ENCODE measurements around the gene APOF. TPM values are rescaled to one million over a fixed set of nuclear protein-coding genes. Genes with fewer than 3 reads are reported as not detected.
"Not testable (repeated sequence)": the region's sequence is repeated elsewhere in the genome, so short reads cannot be mapped to it uniquely, and the experiment has no call there.

The APOF gene
- total RNA-seq, 1 experiment from 2014 or later: not detected

- no peaks in the 10 kb centered on the region for H3K4me1 ChIP-seq (replicated peaks)
- DNase-seq (ENCODE audit: low read depth in 1 of 2, low spot score in 2 of 2): no peak
- H3K4me3 ChIP-seq: no peak overlapping the region
- no peak overlapping the region for H3K27ac ChIP-seq
- no peaks in the 10 kb centered on the region for H3K27me3 ChIP-seq (replicated peaks)
- peaks cover 91% of the 10 kb centered on the region for H3K36me3 ChIP-seq
- H3K9me3 ChIP-seq (replicated peaks): no peaks in the 10 kb centered on the region
These were observed 12.0 kb downstream of the APOF start for GRCh38 chr12:56350662-56351061.

- Histone ChIP-seq H3K4me1 (replicated peaks) (no peaks in the 10 kb centered on the region), H3K36me3 (peaks cover 83% of the 10 kb centered on the region), H3K27ac (no peak overlapping the region), H3K27me3 (replicated peaks) (no peaks in the 10 kb centered on the region), H3K4me3 (no peak overlapping the region), H3K9me3 (replicated peaks) (no peaks in the 10 kb centered on the region)
- DNase-seq (ENCODE audit: low read depth in 1 of 2, low spot score in 2 of 2): no peak
These were observed 13.9 kb downstream of the APOF start for GRCh38 chr12:56348776-56349175.

GRCh38 chr12:56347255-56347654 is 15.4 kb downstream of the APOF start:
- DNase-seq (ENCODE audit: low read depth in 1 of 2, low spot score in 2 of 2); H3K4me3 ChIP-seq; H3K27ac ChIP-seq; H3K9me3 ChIP-seq (replicated peaks); H3K4me1 ChIP-seq (replicated peaks); H3K27me3 ChIP-seq (replicated peaks): not testable (repeated sequence)
- H3K36me3 ChIP-seq: peaks cover 84% of the 10 kb centered on the region

GRCh38 chr12:56346675-56347074 is 16.0 kb downstream of the APOF start:
- H3K4me3 ChIP-seq: no peak overlapping the region
- H3K4me1 ChIP-seq (replicated peaks): no peaks in the 10 kb centered on the region
- no peaks in the 10 kb centered on the region for H3K9me3 ChIP-seq (replicated peaks)
- H3K27ac ChIP-seq: no peak overlapping the region
- no peaks in the 10 kb centered on the region for H3K27me3 ChIP-seq (replicated peaks)
- DNase-seq (ENCODE audit: low read depth in 1 of 2, low spot score in 2 of 2): no peak
- peaks cover 84% of the 10 kb centered on the region for H3K36me3 ChIP-seq

GRCh38 chr12:56342290-56342689 is 20.4 kb downstream of the APOF start:
- H3K27me3 ChIP-seq (replicated peaks); H3K27ac ChIP-seq; DNase-seq (ENCODE audit: low read depth in 1 of 2, low spot score in 2 of 2): not testable (repeated sequence)

GRCh38 chr12:56341616-56342015 is 21.0 kb downstream of the APOF start:
- H3K4me1 ChIP-seq (replicated peaks): no peaks in the 10 kb centered on the region
- H3K27me3 ChIP-seq (replicated peaks): no peaks in the 10 kb centered on the region
- no peaks in the 10 kb centered on the region for H3K9me3 ChIP-seq (replicated peaks)
- no peak for DNase-seq (ENCODE audit: low read depth in 1 of 2, low spot score in 2 of 2)
- peaks cover 37% of the 10 kb centered on the region for H3K36me3 ChIP-seq
- H3K4me3 ChIP-seq: no peak overlapping the region
- H3K27ac ChIP-seq: no peak overlapping the region

More at GRCh38 chr12:56342290-56342689, 20.4 kb downstream of the APOF start:
- H3K36me3 ChIP-seq: peaks cover 44% of the 10 kb centered on the region
- H3K9me3 ChIP-seq (replicated peaks); H3K4me3 ChIP-seq; H3K4me1 ChIP-seq (replicated peaks): not testable (repeated sequence)

GRCh38 chr12:56339158-56339422 is 23.6 kb downstream of the APOF start:
- Histone ChIP-seq H3K4me1 (replicated peaks) (peaks cover 5% of the 10 kb centered on the region; the same call in 1 of the 2 replicates), H3K27ac (no peak overlapping the region), H3K27me3 (replicated peaks) (no peaks in the 10 kb centered on the region), H3K36me3 (peaks cover 24% of the 10 kb centered on the region), H3K9me3 (replicated peaks) (no peaks in the 10 kb centered on the region), H3K4me3 (no peak overlapping the region)
- no peak for DNase-seq (ENCODE audit: low read depth in 1 of 2, low spot score in 2 of 2)

- no peak within 1 kb of the TSS for H3K27ac ChIP-seq
- H3K27me3 ChIP-seq (replicated peaks): no peaks in the 10 kb centered on the region
- H3K36me3 ChIP-seq: peaks cover 18% of the 10 kb centered on the region
- H3K4me1 ChIP-seq (replicated peaks): peaks cover 5% of the 10 kb centered on the region; the same call in 1 of the 2 replicates
- no peaks in the 10 kb centered on the region for H3K9me3 ChIP-seq (replicated peaks)
- no peak within 1 kb of the TSS for H3K4me3 ChIP-seq
- no peak for DNase-seq (ENCODE audit: low read depth in 1 of 2, low spot score in 2 of 2)
These were observed 24.1 kb downstream of the APOF start, which contains the start of gene IL23A for GRCh38 chr12:56338308-56339157. Gene IL23A, plus strand, starts transcription at chr12:56338884. Its CDS starts 161 bp downstream, at chr12:56339045.

GRCh38 chr12:56337753-56338251 is 24.9 kb downstream of the APOF start:
- H3K9me3 ChIP-seq (replicated peaks): no peaks in the 10 kb centered on the region
- H3K4me3 ChIP-seq: no peak overlapping the region
- H3K4me1 ChIP-seq (replicated peaks): peaks cover 12% of the 10 kb centered on the region
- no peak overlapping the region for H3K27ac ChIP-seq
- DNase-seq (ENCODE audit: low read depth in 1 of 2, low spot score in 2 of 2): no peak
- no peaks in the 10 kb centered on the region for H3K27me3 ChIP-seq (replicated peaks)
- H3K36me3 ChIP-seq: peaks cover 11% of the 10 kb centered on the region

GRCh38 chr12:56336361-56337167 is 26.1 kb downstream of the APOF start:
- Histone ChIP-seq H3K4me3 (no peak overlapping the region), H3K27ac (no peak overlapping the region), H3K36me3 (peaks cover under 1% of the 10 kb centered on the region), H3K9me3 (replicated peaks) (no peaks in the 10 kb centered on the region), H3K4me1 (replicated peaks) (peaks cover 14% of the 10 kb centered on the region), H3K27me3 (replicated peaks) (no peaks in the 10 kb centered on the region)
- no peak for DNase-seq (ENCODE audit: low read depth in 1 of 2, low spot score in 2 of 2)

- H3K27ac ChIP-seq; H3K27me3 ChIP-seq (replicated peaks); H3K9me3 ChIP-seq (replicated peaks); DNase-seq (ENCODE audit: low read depth in 1 of 2, low spot score in 2 of 2); H3K4me3 ChIP-seq; H3K36me3 ChIP-seq: not testable (repeated sequence)
- H3K4me1 ChIP-seq (replicated peaks): peaks cover 14% of the 10 kb centered on the region
These were observed 27.1 kb downstream of the APOF start for GRCh38 chr12:56335527-56335926.

GRCh38 chr12:56334490-56334793 is 28.2 kb downstream of the APOF start:
- Histone ChIP-seq H3K27ac (peak overlapping the region; percentile 97), H3K9me3 (replicated peaks) (no peaks in the 10 kb centered on the region), H3K4me3 (peak overlapping the region; percentile 47), H3K4me1 (replicated peaks) (peaks cover 14% of the 10 kb centered on the region), H3K27me3 (replicated peaks) (no peaks in the 10 kb centered on the region), H3K36me3 (no peaks in the 10 kb centered on the region)
- DNase-seq (ENCODE audit: low read depth in 1 of 2, low spot score in 2 of 2): no peak

GRCh38 chr12:56333679-56334489 is 28.8 kb downstream of the APOF start, which contains the start of gene PAN2:
Gene PAN2, minus strand, starts transcription at chr12:56334000. Its CDS starts 906 bp downstream, at chr12:56333094.
- Histone ChIP-seq H3K27ac (peak within 1 kb of the TSS; percentile 97), H3K9me3 (replicated peaks) (no peaks in the 10 kb centered on the region), H3K4me1 (replicated peaks) (peaks cover 14% of the 10 kb centered on the region), H3K36me3 (no peaks in the 10 kb centered on the region), H3K27me3 (replicated peaks) (no peaks in the 10 kb centered on the region), H3K4me3 (peak within 1 kb of the TSS; percentile 47)
- peak; percentile 96 for DNase-seq (ENCODE audit: low read depth in 1 of 2, low spot score in 2 of 2)

Measured in SJSA1 (cell line).